DMS53 treated with DMSO at 0.1 percent for 48 hours (cell line): Measurements from ENCODE around the gene NR0B2.

ENCODE experiments used
- DNase-seq: peaks from one replicate; lab custom pipeline; 2025; ENCODE audit not compliant: unreplicated experiment; lab: John Stamatoyannopoulos, UW

The NR0B2 gene

DNA sequence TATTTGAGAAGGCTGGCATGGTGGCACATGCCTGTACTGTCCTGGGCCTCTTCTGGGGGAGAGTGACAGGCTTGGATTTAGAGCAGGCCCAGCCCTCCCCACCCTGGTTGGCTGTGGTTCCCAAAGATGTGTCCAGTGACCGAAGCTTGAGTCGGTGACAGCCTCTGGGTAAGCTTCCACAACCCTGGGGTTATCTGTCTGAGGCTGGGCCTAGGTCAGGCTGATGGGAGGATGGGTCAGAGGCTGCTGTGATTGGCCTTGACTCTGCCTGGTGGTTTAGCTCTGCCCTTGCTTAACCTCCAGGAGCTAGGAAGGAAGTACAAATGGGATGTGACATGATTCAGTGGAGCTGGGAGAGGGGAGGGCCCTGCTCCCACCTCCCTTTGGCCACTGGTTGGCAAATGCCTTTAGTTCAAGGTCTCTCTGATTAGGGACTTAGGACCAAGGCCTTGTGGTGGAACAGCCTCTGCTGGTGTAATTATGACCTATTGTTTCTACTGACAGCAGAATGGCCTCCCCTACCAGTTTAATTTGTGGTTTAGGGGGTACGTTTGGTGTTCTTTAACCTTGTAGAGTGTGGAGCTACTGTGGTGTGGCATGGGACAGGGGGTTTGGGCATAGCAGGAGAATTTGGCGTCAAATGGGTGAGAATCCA lies 24.4 kb upstream of the NR0B2 start:
- DNase-seq = no peak

GRCh38 chr1:26936823-26937222 lies 23.0 kb upstream of the NR0B2 start:
- no peak for DNase-seq

DNA sequence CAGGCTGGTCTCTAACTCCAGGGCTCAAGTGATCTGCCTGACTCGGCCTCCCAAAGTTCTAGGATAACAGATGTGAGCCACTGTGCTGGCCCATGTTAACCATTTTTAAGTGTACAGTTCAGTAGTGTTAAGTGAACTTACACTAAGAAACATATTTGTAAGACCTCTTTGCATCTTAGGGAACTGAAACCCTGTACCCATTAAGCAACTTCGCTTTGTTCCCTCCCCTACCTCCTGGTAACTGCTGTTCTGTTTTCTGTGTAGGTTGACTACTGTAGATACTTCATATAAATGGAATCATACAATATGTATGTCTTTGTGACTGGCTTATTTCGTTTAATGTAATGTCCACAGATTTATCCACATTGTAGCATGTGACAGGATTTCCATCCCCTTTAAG lies 18.8 kb upstream of the NR0B2 start:
- DNase-seq = no peak

GRCh38 chr1:26923711-26924110 lies 9.9 kb upstream of the NR0B2 start:
- DNase-seq = no peak

DNA sequence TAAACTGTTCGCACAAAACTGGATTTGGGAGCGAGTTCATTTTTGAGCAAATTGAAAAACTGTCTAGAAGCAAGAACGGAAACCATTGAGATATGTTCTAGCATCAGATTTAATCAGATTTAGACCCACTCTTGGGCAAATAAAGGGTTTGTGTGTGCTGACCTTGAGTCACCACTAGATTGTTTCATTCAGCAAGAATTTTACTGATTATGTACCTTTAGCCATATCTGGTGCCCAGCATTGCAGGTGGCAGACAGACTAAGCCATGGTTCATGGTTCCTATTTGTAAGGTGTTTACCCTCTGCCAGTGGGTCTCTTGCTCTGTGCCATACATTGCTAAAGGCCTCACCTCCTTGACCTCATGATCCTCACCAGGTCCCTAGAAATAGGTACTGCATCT lies 9.1 kb upstream of the NR0B2 start:
- no peak for DNase-seq

DNA sequence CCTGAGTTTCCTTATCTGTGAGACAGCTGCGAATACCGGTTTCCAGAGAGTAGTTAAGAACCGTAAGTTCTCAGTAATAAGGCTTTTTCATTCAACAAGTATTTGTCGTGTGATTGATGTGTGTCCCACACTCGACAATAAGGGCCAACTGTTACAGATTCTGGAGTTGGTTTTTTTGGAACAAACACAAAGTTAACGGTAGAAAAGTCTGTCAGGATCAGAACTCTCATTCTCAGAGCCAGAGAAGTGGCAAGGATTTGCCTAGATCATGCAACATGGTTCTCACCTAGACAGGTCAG lies 8.6 kb upstream of the NR0B2 start:
- no peak for DNase-seq

DNA sequence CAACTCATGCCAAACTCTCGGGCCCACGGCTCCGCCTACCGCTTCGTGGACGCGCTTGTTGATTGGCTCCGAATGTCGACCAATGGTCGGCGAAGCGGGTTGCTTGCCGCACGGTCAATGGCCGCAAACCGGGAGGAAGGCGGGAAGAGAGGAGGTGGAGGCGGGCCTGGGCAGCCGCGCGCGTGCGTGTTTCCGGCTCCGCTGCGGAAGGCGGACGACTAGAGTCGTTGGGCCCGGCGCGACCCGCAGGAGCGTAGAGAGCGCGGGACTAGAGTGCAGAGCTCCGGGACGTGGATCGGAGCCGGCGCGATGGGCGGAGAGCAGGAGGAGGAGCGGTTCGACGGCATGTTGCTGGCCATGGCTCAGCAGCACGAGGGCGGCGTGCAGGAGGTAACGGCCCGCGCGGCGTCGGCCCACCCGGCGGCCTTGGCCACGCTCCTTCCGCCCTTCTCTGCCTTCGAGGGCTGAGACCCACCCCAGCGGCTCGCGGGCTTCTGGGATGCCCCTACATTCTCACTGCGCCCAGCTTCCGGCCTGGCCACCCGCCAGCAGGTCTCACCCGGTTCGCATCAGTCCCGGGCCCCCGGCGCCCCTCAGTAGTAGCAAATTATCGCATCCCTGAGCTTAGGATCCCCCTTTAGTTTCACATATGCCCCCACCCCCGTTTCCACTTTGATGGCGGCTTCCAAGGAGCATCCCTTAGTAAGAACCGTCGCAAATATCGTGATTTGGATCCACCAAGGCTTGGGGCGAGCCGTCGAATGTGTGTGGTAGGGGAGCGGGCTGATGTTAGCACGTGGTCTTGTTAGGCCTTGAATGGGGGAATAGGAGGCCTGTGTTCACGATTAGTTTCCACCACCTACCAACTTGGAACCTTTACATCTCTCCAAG lies 8.0 kb upstream of the NR0B2 start, which contains the start of gene NUDC:
Gene NUDC (plus strand): TSS at position 204 of the 891 bp plus-strand sequence. CDS start 106 bp downstream, at position 310.
- peak; percentile 95 for DNase-seq

GRCh38 chr1:26921126-26921539 lies 7.4 kb upstream of the NR0B2 start:
- DNase-seq = no peak

GRCh38 chr1:26915204-26915842 lies 1.5 kb upstream of the NR0B2 start:
- DNase-seq = peak; percentile 33

DNA sequence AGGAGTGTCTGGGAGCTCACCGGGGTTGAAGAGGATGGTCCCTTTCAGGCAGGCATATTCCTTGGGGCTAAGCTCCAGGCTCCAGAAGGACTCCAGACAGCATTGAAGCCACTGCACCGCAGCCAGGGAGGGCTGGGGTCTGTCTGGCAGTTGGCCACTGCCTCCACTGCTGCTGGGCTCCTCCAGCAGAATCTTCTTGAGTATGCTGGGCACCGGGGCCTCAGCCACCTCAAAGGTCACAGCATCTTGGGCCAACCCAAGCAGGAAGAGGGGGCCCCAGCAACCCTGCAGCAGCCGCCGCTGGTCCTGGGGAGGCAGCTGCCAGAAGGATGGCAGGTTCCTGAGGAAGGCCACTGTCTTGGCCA lies 404 bp downstream of the NR0B2 start:
- no peak for DNase-seq

- DNase-seq = no peak
These were observed 1.7 kb downstream of the NR0B2 start for GRCh38 chr1:26912147-26912490.

- no peak for DNase-seq
These were observed 2.2 kb downstream of the NR0B2 start for GRCh38 chr1:26911399-26912146.

DNA sequence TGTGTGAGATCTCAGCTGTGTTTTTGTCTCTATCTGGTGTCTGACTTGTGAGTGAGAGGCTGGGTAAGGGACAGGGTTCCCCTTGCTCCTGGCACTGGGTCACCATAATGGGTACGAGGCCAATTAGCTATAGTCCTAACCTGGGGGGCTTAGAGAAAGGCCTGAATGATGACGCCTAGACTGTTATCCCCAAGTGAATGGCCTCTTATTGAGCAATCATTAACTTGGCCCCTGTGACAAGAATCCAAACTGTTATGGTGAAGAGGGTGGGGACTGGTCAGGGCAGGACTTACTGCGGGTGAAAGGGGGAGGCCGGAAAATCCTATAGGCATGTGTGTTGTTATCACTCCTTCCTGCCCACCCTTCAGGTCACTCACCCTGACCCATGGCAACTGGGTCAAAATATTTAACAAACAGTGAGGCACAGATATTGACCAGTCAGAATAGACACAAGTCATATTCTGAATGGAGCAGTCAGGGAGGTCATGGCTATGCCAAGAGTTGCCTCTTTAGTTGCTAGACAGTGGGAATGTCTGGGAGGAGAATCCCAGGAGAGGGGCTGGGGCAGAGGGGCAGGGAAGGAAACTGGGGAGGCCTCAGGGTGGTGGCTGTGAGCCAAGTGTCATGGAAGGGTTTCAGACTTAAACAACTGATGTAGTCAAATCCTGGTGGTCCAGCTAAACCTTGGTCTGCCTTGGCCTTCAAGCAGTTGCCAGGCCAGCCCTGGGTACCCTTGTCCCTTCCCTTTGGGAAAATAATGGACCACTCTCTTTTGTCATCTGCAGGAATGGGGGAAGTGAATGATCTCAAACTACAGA lies 3.2 kb downstream of the NR0B2 start:
- DNase-seq = no peak

GRCh38 chr1:26909951-26910342 lies 3.8 kb downstream of the NR0B2 start:
- no peak for DNase-seq

DNA sequence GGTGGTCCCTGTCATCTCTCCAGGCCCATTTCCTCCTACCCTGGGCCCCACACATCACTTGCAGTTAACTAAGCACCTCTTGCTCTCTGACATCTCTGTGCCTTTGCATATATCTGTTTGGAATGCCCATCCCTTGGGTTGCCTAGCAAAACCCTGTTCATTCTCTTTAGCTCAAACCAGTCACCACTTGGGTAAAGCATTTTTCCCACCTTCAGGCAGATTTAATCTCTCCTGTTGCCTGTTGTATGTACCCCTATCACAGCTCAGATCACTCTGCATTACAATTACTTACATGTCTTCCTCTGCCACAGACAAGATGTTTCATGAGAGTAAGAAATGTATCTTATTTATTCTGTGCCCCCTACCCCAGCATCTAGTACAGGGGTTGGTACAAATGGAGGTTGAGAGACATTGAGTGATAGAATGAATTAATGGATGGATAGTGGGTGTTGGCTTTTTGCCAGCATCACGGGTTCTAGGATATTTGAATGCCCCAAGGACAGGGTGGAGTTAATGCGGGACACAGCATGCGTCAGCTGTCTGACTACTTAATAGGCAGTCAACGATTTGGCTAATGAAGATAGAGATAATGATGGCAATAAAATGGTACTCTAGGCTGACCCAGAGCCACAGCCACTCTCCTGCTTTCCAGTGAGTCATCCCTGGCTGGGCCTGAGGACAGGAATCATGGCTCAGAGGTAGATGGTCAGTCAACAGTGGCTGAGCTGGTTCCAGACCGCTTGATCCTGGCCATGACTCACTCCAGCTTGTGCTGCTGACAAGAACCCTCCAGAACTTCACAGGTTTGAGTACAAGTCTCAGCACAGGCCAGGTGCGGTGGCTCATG lies 6.5 kb downstream of the NR0B2 start:
- peak; percentile 91 for DNase-seq

DNA sequence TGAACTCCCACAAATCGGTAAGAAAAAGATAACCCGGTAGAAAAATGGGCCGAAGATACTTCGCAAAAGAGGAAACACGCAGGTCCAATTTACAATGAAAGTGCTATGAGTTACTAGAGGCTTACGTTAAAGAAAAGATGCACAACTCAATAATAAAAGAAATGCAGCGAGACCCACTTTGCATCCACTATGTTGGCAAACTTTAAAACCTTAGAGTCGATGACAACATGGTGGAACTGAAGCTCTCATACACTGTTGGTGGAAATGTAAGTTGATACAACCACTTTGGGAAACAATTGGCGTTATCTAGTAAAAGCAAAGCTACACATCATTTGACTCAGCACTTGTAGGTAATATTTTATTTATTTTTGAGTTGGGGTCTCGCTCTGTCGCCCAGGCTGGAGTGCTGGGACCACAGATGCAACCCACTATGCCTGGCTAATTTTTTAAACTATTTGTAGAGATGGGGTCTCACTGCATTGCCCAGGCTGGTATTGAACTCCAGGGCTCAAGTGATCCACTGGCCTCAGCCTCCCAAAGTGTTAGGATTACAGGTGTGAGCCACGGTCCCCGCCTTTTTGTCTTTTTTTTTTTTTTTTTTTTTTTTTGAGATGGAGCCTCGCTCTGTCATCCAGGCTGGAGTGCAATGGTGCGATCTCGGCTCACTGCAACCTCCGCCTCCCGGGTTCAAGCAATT lies 12.8 kb downstream of the NR0B2 start:
- no peak for DNase-seq

- peak; percentile 80 for DNase-seq
These were observed 13.6 kb downstream of the NR0B2 start, which contains the start of gene GPATCH3 for GRCh38 chr1:26900001-26900814. GPATCH3 (minus strand) TSS chr1:26900467; CDS start chr1:26900442, 25 bp downstream.

GRCh38 chr1:26897351-26897750 lies 16.4 kb downstream of the NR0B2 start:
- no peak for DNase-seq
